HG03280 (cell line): ENCODE measurements around the gene TVP23A.
"Not testable (repeated sequence)": the region's sequence is repeated elsewhere in the genome, so short reads cannot be mapped to it uniquely, and the experiment has no call there.

ENCODE experiments used
- ATAC-seq: cut with Tn5 transposase; IDR thresholded peaks from one replicate; pipeline ENCODE4 v1.9.1; 2021; ENCODE audit warnings: mild to moderate bottlenecking, moderate library complexity; ENCODE audit not compliant: unreplicated experiment

TVP23A gene

GRCh38 chr16:10752843-10753523, 65.6 kb downstream of the TVP23A start:
- ATAC-seq, result no peak

- no peak for ATAC-seq
Observed at GRCh38 chr16:10751291-10751697, 67.3 kb downstream of the TVP23A start.

GRCh38 chr16:10750793-10751192, 67.8 kb downstream of the TVP23A start:
- no peak for ATAC-seq

- ATAC-seq, result no peak
Observed at GRCh38 chr16:10745841-10746240, 72.8 kb downstream of the TVP23A start.

- ATAC-seq, result no peak
Observed at GRCh38 chr16:10744370-10745030, 74.1 kb downstream of the TVP23A start.

- peak; percentile 81 for ATAC-seq
Observed at GRCh38 chr16:10743610-10744369, 74.8 kb downstream of the TVP23A start, which contains the start of gene NUBP1. TSS of gene NUBP1 (plus strand) at chr16:10743842. CDS start at chr16:10743864, 22 bp downstream.

- ATAC-seq, result no peak
Observed at GRCh38 chr16:10743227-10743609, 75.4 kb downstream of the TVP23A start.

GRCh38 chr16:10741844-10742243, 76.8 kb downstream of the TVP23A start:
- ATAC-seq, result no peak

- ATAC-seq, result not testable (repeated sequence)
Observed at GRCh38 chr16:10741249-10741648, 77.3 kb downstream of the TVP23A start.

GRCh38 chr16:10740845-10741208, 77.8 kb downstream of the TVP23A start:
- no peak for ATAC-seq

- ATAC-seq, result no peak
Observed at GRCh38 chr16:10740000-10740844, 78.4 kb downstream of the TVP23A start.

GRCh38 chr16:10738231-10739077, 80.1 kb downstream of the TVP23A start:
- peak; percentile 56 for ATAC-seq

- ATAC-seq, result peak; percentile 38
Observed at GRCh38 chr16:10737068-10737625, 81.4 kb downstream of the TVP23A start.

GRCh38 chr16:10731790-10732189, 86.8 kb downstream of the TVP23A start:
- no peak for ATAC-seq

- no peak for ATAC-seq
Observed at GRCh38 chr16:10729104-10730048, 89.2 kb downstream of the TVP23A start.

- ATAC-seq, result no peak
Observed at GRCh38 chr16:10728003-10728887, 90.3 kb downstream of the TVP23A start.
